GM11168 (cell line): ENCODE results near the gene PLRG1.
"Not testable (repeated sequence)": the region's sequence is repeated elsewhere in the genome, so short reads cannot be mapped to it uniquely, and the experiment has no call there.

Experiments
- in situ Hi-C: fragments of 300-500 bp; cut with MboI; formaldehyde crosslinking; loops from one replicate; pipeline ENCODE4 v1.12.0; 2022; ENCODE audit warnings: low sequenced_read_pairs; ENCODE audit not compliant: unreplicated experiment

Gene PLRG1

GRCh38 chr4:154549894-154550790 is at the start of gene PLRG1:
Gene PLRG1 (minus strand): TSS chr4:154550400. CDS start chr4:154550308, 92 bp downstream.
- in situ Hi-C loops, result loop anchor here (5.0 kb wide), 1 partner anchor 67 kb away; no protein-coding TSS in a partner anchor

DNA sequence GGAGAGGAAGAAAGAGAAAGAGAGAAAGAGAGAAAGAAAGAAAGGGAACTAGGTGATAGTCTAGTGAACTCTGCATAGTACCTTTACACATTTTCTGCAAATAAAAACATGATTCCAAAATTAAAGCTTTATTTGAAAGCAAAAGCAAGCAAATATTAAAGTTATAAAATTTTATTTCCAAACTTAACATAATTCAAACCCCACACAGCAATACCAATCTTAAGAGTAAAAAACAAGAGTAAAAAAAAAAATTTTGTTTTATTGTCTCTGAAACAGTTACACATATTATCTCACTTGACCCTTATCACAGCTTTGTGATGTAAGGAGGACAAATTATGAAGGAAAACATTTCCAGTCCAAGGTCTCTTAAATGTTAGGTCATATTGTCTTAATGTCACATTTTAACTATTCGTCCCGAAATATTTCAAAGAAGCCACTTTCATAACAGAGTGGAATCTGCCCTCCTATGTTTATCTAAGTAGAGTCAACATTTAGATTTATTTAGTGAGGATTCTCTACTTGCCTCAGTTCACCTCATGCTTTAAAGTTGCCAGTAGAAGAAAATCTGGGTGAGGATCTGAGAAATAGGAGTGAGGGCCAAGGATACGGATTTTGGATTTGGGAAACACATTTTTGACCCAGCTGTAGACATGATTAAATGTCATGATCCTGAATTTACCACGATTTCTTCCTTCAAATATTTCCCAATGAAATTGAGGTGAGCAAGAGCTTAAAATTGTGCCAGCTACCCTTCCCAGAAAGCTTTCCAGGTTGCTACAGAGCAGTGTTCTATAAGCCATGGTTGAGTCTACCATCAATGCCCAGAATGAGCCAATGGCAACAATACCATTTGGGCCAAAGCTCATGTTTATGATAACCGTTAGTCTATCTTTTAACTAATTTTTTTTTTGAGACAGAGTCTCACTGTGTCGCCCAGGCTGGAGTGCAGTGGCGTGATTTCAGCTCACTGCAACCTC is 47.9 kb upstream of the PLRG1 start:
- in situ Hi-C loops, result no loop called here

DNA sequence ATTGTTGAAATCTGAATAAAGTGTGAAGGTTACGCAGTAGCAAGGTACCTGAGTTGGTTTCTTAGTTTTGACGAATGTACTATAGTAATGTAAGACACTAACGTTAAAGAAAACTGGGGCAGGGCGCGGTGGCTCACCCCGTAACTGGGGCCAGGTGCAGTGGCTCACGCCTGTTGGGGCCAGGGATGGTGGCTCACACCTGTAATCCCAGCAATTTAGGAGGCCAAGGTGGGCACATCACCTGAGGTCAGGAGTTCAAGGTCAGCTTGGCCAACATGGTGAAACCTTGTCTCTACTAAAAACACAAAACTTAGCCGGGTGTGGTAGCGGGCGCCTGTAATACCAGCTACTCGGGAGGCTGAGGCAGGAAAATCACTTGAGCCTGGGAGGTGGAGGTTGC is 47.1 kb upstream of the PLRG1 start:
- in situ Hi-C loops, result not testable (repeated sequence)

GRCh38 chr4:154595807-154596206 is 45.6 kb upstream of the PLRG1 start:
- in situ Hi-C loops, result no loop called here

DNA sequence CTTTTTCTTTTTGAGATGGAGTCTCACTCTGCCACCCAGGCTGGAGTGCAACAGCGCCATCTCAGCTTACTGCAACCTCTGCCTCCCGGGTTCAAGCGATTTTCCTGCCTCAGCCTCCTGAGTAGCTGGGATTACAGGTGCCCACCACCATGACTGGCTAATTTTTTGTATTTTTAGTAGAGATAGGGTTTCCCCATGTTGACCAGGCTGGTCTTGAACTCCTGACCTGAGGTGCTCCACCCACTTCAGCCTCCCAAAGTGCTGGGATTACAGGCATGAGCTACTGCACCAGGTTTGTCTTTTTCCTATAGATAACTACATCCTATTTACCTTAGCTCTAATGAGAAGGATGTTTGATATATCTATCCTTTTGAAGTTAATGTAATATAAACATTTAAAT is 44.1 kb upstream of the PLRG1 start:
- in situ Hi-C loops, result not testable (repeated sequence)

DNA sequence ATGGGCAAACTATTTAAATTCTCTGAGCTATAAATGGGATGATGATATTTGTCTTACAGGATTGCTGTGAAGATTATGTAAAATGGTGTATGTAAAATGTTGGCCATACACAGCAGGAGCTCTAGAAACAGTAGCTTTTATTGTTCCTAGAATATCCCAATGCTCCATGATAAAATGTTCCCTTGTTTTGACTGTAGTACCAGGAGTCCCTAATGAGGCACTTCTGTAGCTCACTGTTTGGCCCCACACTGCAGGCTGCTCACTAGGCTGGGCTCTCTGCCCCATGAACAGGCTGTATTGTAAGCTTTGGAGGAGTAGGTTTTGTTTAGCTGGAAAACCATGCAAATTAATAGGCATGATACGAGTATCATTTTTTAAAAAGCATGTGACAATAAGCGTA is 43.7 kb upstream of the PLRG1 start:
- in situ Hi-C loops, result no loop called here

GRCh38 chr4:154591890-154592289 is 41.7 kb upstream of the PLRG1 start:
- in situ Hi-C loops, result no loop called here

DNA sequence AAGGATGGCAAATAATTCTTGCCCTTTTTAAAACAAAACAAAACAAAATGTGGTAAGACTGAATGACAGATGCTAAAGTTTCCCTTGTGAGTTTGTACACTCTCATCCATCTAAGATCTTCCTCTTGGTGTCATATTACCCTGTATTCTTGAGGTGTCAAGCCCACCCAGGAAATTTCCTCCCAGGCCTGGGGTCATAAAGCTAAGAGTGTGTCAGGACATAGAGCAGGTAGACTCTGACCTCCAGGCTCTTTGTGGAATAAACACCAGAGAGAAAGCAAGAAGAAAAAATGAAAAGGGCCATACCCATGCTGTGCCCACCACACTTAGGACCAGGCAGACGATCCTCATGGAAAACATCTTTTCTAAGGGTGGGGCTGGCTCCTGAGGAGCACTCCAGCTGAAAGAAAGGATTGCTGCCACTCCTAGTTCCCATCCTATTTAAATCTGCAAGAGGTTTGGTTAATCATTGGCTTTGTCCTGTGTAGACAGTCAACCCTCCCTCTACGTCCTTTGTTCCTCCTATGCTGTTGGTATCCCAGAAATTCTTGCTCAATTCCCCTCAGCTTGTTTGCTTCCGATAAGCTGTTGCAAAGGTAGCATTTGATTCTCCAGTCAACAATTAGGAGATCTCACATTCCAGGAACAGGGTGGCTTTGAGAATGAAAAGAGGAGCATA is 40.3 kb upstream of the PLRG1 start, which contains the start of gene FGA:
Gene FGA, minus strand, starts transcription at position 414 of the 678 bp plus-strand sequence. Its CDS starts 55 bp downstream, at position 359.
- in situ Hi-C loops, result no loop called here

- in situ Hi-C loops, result no loop called here
Measured at GRCh38 chr4:154589296-154590197, 39.3 kb upstream of the PLRG1 start.

GRCh38 chr4:154588198-154588597 is 38.0 kb upstream of the PLRG1 start:
- in situ Hi-C loops, result no loop called here

DNA sequence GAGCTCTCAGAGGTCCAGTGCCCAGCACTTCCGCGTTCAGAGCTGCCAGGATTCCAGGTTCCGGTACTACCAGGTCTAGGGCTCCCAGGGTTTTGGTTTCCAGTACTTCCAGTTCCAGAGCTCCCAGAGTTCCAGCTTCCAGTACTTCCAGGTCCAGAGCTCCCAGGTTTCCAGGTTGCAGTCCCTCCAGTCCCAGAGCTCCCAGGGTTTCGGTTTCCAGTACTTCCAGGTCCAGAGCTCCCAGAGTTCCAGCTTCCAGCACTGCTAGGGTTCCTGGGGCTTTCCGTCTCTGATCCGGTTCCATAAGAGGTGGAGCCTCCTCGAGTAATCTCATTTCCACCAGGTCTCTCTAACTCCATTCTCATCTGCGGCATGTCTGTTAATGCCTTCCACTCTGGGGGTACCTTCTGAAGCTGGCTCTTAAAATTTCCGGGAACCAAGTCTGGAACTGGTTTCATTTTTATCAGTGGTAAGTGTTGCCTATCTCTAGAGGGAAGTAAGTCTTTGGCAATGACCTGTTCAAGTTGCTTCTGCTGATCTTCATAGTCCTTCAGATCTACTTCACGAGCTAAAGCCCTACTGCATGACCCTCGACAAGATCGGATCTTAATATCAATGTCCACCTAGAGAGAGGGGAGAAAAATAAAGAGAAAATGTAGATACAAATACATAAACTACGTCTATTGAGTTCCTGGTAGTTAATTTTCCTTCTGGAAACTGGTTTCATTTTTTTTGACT is 36.3 kb upstream of the PLRG1 start:
- in situ Hi-C loops, result no loop called here

DNA sequence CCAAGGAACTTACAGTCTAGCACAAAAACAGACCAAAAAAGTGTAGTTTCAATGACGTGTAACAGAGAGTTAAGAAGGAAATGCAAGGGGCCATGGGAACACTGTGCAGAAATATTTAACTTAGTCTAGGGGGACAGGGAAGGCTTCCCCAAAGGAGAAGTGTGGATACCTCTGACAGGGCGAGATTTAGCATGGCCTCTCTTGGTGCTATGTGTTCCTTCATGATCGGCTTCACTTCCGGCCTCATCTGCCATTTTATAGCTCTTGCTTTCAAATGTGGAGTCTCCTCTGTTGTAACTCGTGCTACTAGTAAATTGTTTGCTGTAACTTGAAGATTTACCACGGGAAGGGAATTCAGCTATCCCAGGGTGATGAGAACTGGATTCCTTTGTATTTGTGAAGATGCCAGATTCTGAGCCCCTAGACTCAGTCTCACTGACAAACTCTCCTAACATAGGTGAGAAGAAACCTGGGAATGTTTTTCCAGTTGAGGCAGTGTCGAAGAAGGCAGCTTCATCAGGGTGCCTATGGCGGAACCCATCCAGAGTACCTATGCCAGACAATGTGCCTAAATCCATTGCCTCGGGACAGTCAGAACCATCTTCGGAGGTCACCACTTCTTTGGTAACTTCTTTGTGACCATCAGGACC is 35.3 kb upstream of the PLRG1 start:
- in situ Hi-C loops, result no loop called here

DNA sequence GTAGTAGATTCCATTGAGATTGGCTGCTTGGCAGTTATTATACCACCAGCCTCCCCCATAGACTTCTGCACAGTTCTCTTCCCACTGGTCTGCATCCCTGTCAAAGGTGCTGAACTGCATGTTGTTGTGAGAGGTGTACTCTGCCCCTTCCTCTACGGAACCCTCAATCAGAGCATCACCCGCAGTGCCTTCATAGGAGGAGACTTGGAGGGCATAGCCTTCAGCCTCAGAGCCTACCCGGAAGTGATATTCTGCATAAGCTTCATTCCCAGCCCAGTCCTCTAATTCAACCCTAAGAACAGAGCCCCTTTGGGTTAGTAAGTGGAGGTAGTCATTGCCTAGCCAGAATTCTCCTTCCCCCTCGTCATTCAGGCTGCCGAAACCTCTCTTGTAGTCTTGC is 34.1 kb upstream of the PLRG1 start:
- in situ Hi-C loops, result no loop called here

DNA sequence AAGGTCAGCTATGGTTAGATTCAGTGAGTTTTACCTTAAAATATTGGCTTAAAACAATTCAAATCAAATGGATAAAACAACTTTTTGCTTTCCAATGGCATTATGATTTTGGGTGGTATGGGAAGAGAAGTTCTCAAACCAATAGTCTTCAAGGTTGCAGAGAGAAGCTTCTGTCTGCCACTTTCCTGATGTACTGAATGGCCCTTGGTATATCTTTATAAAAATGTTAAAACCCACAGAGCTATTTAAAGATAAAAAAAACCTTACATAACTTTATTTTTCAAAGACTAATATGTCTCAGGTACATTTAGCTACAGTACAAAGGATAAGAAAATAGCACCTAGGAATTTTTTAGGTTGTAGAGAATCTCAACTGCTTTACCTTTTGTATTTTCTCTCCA is 33.5 kb upstream of the PLRG1 start:
- in situ Hi-C loops, result no loop called here

GRCh38 chr4:154583230-154583629 is 33.0 kb upstream of the PLRG1 start:
- in situ Hi-C loops, result no loop called here

GRCh38 chr4:154582723-154583122 is 32.5 kb upstream of the PLRG1 start:
- in situ Hi-C loops, result no loop called here

GRCh38 chr4:154579927-154580326 is 29.7 kb upstream of the PLRG1 start:
- in situ Hi-C loops, result no loop called here

DNA sequence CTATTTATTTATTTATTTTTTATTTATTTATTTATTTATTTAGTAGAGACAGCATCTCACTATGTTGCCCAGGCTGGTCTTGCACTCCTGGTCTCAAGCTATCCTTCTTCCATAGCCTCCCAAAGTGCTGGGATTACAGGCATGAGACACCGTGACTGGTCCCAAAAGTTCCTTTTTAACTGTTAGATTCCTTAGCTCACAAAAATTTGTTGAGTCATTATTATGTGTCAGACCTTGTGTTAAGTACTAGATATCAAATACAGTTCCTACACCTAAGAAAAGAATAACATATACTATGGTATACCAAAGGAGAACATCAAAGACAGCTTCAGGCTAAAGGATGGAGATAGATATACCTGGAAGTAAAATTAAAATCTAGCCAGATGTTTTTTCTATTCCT is 28.7 kb upstream of the PLRG1 start:
- in situ Hi-C loops, result no loop called here
